Measurements from ENCODE around the gene RPH3AL. TPM values are rescaled to one million over a fixed set of nuclear protein-coding genes. Genes with fewer than 3 reads are reported as not detected.

The RPH3AL gene
- total and polyA plus RNA-seq, 2 of the 8 experiments (the other 6 are each of a cell fraction or from before 2014, with no cell fraction given), result 5.6 to 5.8 TPM

GRCh38 chr17:322006-322780, 30.4 kb downstream of the RPH3AL start:
- TF ChIP-seq BRCA1 (IDR thresholded peaks at IDR 0.05; ENCODE audit: low read depth, low read length) (no peak), ATF3 (IDR thresholded peaks at IDR 0.05; ENCODE audit: insufficient read depth, low read depth, low read length) (no peak)
- CTCF ChIA-PET (ENCODE audit: partially characterized antibody), result interaction anchor here (0.8 to 2.8 kb wide), 5 partner anchors 12 to 62 kb away, joined by 3 to 12 read pairs (median 4); no protein-coding TSS in a partner anchor
- DNase-seq (ENCODE audit: low read depth in 1 of 2, low spot score in 2 of 2), result no peak

More at GRCh38 chr17:322006-322780, 30.4 kb downstream of the RPH3AL start:
- H2BK12ac ChIP-seq (ENCODE audit: low read depth, low read length), result no peak overlapping the region
- H3K9ac ChIP-seq (replicated peaks in 1 of 4; ENCODE audit: extremely low read depth in 1 of 4, low read depth in 3 of 4, low read length in 3 of 4), result no peak overlapping the region
- no peak overlapping the region for H3K14ac ChIP-seq (ENCODE audit: insufficient read length)
- no peak overlapping the region for H3K27ac ChIP-seq (ENCODE audit: low read depth, low read length)
- 82% methylated on average over 27 of the region's 27 CpGs; no CpG with 5 or more reads in 1 of the 2 experiments for WGBS, 2 experiments (ENCODE audit: extremely low coverage in 1 of 2, insufficient coverage in 1 of 2, insufficient read length in 1 of 2, insufficient replicate concordance in 2 of 2, low coverage in 1 of 2, low lambda C conversion rate in 2 of 2, missing lambda C conversion rate in 1 of 2)
- H3K56ac ChIP-seq (replicated peaks; ENCODE audit: insufficient read length, low read depth, low read length), result no peak overlapping the region
- no peak overlapping the region for H2AFZ ChIP-seq (ENCODE audit: low read length)
- H2BK15ac ChIP-seq (ENCODE audit: low read length), result no peak overlapping the region
- no peaks in the 10 kb centered on the region for H4K20me1 ChIP-seq (replicated peaks in 1 of 2; ENCODE audit: control insufficient read depth in 1 of 2, insufficient read depth in 2 of 2, low read length in 2 of 2)
- H3K79me2 ChIP-seq (ENCODE audit: control insufficient read depth in 1 of 2, insufficient read depth in 2 of 2, low read length in 2 of 2), result no peaks in the 10 kb centered on the region
- no peak overlapping the region for H4K5ac ChIP-seq (ENCODE audit: insufficient read length, low read depth, low read length)
- H3K4me2 ChIP-seq (ENCODE audit: insufficient read depth in 1 of 2, low read depth in 2 of 2, low read length in 2 of 2), result no peak overlapping the region
- peaks cover 3 to 15% (median 6%) of the 10 kb centered on the region in 4 experiments for H3K4me1 ChIP-seq (replicated peaks in 1 of 4; ENCODE audit: control insufficient read depth in 3 of 4, insufficient read depth in 4 of 4, low read length in 3 of 4)
- POLR2A ChIA-PET (ENCODE audit: partially characterized antibody), result interaction anchor here (0.5 kb wide), 1 partner anchor 816 kb away, joined by 4 read pairs; no protein-coding TSS in a partner anchor
- FAIRE-seq, result no peak
- H3K23ac ChIP-seq (ENCODE audit: insufficient read length), result no peak overlapping the region
- H3K79me1 ChIP-seq (ENCODE audit: low read depth, low read length), result no peaks in the 10 kb centered on the region
- H4K8ac ChIP-seq (ENCODE audit: extremely low read depth, insufficient read depth, low read length), result no peak overlapping the region
- H2BK120ac ChIP-seq (replicated peaks; ENCODE audit: low read depth, low read length), result no peak overlapping the region
- H3K18ac ChIP-seq (ENCODE audit: extremely low read depth, low read length), result no peak overlapping the region
- no peaks in the 10 kb centered on the region for H3K23me2 ChIP-seq (ENCODE audit: low read depth, low read length)
- peak overlapping the region; percentile 57; the same call in 1 of the 2 replicates for H2AK5ac ChIP-seq (ENCODE audit: low read depth, low read length)
- no peak overlapping the region for H3K4me3 ChIP-seq (ENCODE audit: extremely low read depth in 1 of 4, insufficient read depth in 2 of 4, low read depth in 3 of 4, low read length in 4 of 4)
- no peaks in the 10 kb centered on the region for H3K36me3 ChIP-seq (ENCODE audit: control insufficient read depth in 2 of 4, insufficient read depth in 4 of 4, low read length in 3 of 4)
- no peak overlapping the region for H2BK5ac ChIP-seq (ENCODE audit: low read depth, low read length)
- H3K4ac ChIP-seq (replicated peaks; ENCODE audit: insufficient read length, low read depth, low read length), result no peak overlapping the region
- H3K27me3 ChIP-seq (replicated peaks in 1 of 4; ENCODE audit: control insufficient read depth in 3 of 4, extremely low read depth in 1 of 4, insufficient read depth in 3 of 4, low read length in 3 of 4), result no peaks in the 10 kb centered on the region
- H4K91ac ChIP-seq (replicated peaks; ENCODE audit: insufficient read length, low read length), result no peak overlapping the region
- H2BK20ac ChIP-seq (ENCODE audit: low read length), result no peak overlapping the region
- no peaks in the 10 kb centered on the region for H3K9me3 ChIP-seq (ENCODE audit: insufficient read depth in 2 of 2, low read depth in 1 of 2, low read length in 1 of 2)

Measured in H1 (cell line).